Raji (cell line): ENCODE results near the gene SGO1.
A peak's percentile ranks its signal among the peaks of the same experiment; 100 is the strongest.

Experiments used
- POLR2A ChIP-seq: IDR thresholded peaks from 2 replicates; pipeline ENCODE4 v1.6.1; 2011; ENCODE audit warnings: low read depth, low read length, control low read depth; ENCODE audit not compliant: insufficient read depth

SGO1 gene

GRCh38 chr3:20185679-20186599, at the start of gene SGO1:
Gene SGO1 (minus strand): TSS chr3:20186206. CDS start chr3:20184027, 2,179 bp downstream.
- peak; percentile 77 for TF ChIP-seq POLR2A

- no peak for TF ChIP-seq POLR2A
Observed at GRCh38 chr3:20235796-20236195, 49.8 kb upstream of the SGO1 start.

DNA sequence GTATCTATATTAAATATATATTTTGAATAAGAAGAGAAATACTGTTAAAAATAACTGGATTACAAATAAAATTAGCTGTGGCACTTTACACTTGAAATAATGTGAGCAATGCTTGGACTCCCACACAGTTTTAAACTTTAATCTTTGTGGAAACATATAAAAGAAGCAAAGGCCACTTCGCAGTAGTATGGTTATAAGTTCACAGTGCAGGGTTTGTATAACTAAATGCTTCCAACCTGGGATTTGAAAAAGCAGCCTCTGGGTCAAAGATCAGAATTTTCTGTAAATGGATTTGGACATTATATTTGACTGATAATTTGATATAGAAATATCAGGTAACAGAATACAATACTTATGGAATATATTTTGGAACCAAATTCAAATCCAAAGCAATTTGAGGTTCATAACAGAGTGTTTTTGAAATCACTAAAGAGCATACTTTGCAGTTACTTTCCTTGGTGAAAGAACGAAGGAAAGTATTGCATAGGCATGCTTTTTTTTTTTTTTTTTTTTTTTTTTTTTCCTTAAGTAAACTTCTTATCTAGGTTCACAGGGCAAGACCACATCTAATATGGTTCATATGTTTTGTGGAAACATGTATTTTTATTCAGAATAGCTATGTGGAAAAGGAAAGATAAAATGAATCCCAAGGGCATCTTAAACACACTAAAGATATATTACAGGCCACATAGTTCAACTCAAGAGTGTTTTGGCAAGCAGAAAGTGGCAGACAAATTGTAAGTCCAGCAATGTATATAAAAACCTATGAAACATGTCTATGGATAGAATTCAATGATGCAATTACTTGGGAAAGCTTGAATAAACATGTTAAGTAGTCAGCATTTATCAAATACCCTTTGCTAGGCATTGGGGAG, 47.1 kb upstream of the SGO1 start:
- no peak for TF ChIP-seq POLR2A

DNA sequence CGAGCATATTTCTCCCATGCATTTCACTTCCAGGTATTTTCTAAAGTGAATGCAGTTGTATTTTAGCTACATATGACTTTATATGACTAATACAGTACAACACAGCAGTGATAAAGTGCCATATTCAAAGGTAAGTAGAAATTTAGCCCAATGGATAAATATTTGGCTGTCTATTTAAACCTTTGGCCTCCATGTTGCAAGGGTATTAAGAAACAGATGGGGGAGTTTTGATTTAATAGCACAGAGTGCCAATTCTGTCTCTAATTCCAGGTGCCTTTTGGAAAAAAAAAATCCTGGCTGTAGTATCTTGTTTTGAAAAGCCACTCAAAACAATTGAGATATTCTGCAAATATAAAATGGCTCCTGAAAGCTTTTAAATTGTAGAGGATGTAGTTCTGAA, 44.9 kb upstream of the SGO1 start:
- no peak for TF ChIP-seq POLR2A

DNA sequence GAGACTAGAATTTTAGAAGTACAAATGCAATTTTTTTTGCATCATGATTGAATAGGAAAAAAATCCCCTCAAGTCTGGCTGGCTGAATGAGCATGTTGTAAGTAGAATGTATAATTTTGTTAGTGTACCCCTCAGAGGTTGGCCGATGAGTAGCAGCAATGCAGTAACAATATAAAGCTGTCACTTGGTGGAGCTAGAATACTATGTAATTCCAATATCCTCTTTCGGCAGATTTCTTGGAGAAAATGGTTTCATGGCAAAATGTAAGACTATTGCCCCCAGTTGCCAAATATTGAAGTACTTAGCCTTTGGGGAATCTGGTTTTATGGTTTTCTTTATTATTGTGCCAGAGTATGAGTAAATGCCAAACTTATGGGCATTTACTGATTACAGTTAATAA, 39.8 kb upstream of the SGO1 start:
- TF ChIP-seq POLR2A, result no peak

DNA sequence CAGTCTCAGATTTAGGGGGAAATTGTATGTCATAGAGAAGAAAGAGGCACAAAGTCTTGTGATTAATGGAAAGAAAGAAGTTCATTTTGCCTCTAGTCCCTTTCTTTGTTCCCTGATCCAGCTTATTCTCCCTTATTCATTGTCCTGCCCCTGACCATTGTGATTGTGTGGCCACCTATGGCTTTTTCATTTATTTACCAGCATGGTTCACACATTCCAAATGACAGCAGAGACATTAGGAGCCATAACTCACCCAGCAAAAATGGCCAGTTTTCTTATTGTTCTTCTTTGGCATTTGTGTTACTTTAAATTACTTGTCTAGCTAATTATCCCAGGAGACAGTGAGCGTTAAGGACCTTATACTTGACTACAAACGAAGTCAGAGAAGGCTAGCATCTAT, 36.3 kb upstream of the SGO1 start:
- no peak for TF ChIP-seq POLR2A

DNA sequence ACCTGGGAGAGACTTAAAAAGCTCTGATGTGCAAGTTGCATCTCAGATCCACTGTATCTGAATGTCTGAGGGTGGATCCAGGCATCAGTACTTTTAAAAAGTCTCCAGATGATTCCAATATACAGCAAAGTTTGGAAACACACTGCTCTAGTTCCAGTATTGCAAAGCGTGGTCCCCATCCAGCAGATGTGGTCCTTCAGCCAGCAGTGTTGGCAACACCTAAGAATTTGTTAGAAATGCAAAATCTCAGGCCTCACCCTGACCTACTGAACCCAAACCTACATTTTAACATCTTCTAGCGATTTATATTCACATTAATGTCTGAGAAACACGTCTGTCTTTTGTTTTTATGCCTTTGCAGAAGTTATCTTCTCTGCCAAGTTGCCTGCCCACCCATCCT, 32.2 kb upstream of the SGO1 start:
- no peak for TF ChIP-seq POLR2A

DNA sequence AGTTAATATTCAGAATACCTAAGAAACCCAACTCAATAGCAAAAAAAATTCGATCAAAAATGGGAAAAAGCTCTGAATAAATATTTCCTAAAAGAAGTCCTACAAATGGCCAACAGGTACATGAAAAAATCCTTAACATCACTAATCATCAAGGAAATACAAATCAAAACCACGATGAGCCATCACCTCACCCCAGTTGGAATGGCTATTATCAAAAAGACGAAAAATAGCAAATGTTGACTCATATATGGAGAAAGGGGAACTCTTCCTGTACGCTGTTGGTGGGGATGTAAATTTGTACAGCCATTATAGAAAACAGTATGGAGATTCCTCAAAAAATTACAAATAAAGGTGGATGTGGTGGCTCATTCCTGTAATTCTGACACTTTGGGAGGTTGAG, 29.6 kb upstream of the SGO1 start:
- TF ChIP-seq POLR2A, result no peak

DNA sequence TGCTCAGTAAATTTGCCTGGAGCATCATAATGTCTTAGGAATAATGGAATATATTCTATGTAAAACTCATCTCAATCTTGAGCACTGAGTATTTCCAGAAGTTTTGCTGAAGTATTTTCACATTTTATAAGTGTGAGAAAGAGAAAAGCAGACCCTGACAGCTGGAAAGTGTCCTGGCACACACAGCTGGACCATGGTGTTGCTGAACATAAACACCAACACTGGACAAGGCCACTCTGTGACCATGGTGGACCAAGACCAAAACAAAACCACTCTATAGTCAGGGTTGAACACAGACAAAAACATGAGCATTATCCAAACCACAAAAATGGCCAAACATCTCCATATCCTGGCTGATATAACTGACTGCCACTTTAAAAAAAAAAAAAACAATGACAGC, 15.1 kb upstream of the SGO1 start:
- TF ChIP-seq POLR2A, result no peak

GRCh38 chr3:20197775-20198174, 11.8 kb upstream of the SGO1 start:
- TF ChIP-seq POLR2A, result no peak

DNA sequence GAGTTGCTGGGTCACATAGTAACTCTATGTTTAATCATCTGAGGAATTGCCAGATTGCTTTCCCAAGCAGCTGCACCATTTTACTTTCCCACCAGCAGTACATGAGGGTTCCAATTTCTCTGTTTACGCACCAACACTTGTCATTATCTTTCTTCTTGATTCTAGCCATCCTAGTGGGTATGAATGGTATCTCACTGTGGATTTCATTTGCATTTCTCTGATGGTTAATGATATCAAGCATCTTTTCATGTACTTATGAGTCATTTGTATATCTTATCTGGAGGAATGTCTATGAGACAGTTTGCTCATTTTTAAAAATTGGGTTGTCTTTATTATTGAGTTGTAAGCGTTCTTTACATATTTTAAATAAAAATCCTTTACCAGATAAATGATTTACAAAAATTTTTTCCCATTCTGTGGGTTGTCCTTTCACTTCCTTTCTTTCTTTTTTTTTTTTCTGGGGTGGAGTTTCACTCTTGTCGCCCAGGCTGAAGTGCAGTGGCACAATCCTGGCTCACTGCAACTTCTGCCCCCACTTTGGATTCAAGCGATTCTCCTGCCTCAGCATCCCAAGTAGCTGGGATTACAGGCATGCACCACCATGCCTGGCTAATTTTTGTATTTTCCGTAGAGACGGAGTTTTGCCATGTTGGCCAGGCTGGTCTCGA, 8.9 kb upstream of the SGO1 start:
- TF ChIP-seq POLR2A, result no peak

DNA sequence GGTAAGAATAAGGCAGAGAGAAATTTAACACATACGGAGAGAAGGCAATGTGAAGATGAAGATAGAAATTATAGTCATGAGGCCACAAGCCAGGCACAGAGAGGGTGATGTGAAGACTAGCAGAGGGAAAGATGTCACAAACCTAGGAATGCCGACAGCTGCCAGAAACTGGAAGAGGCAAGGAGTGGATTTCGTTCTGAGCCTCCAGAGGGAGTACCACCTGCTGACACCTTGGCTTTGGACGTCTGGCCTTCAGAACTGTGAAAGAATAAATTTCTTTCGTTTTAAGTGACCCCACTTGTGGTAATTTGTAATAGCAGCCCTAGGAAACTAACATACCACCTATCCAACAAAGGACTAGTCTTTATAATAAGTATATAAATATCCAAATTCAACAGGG, 5.0 kb upstream of the SGO1 start:
- no peak for TF ChIP-seq POLR2A

- no peak for TF ChIP-seq POLR2A
Observed at GRCh38 chr3:20186600-20187004, 596 bp upstream of the SGO1 start.

DNA sequence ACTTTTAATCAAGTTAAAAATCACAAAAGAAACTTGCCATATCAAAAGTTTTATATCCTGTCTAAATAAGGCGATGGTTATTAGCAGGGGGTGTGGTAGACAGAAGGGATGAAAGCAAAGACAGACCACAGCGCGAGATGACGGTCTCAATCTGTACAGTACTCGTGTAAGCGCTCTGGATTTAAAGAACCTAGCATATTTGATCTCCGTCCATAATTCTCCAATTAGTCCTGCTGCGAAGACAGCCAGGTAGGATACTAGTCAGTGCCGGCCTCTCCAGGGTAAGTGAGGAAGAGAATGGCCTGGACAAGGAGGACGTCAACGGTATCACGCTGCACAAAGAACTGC, 701 bp downstream of the SGO1 start:
- no peak for TF ChIP-seq POLR2A

DNA sequence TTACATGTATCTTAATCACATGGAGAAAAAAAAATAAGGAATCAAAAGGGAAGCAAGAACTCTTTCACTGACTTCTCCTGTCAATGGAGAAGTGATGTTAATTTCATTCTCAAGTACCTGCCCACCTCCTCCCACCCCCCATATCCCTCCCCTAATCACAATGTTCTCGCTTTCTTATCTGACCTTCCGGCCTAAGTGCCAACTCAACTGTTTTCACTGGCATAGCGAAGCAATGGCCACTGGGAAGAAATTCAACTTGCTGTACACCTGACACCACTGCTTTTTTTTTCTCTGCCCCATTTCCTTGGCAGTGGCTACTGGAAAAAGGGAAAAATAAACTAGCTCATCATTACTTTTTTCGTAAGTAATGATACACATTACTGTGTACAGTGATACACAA, 3.8 kb downstream of the SGO1 start:
- TF ChIP-seq POLR2A, result no peak
